ENCODE data around the gene TNFAIP8L1. TPM values are rescaled to one million over a fixed set of nuclear protein-coding genes. Genes with fewer than 3 reads are reported as not detected.
A peak's percentile ranks its signal among the peaks of the same experiment; 100 is the strongest.

TNFAIP8L1 gene
- total and polyA plus RNA-seq, 10 donors = 12.5 to 39.8 (median 27.1) TPM

DNA sequence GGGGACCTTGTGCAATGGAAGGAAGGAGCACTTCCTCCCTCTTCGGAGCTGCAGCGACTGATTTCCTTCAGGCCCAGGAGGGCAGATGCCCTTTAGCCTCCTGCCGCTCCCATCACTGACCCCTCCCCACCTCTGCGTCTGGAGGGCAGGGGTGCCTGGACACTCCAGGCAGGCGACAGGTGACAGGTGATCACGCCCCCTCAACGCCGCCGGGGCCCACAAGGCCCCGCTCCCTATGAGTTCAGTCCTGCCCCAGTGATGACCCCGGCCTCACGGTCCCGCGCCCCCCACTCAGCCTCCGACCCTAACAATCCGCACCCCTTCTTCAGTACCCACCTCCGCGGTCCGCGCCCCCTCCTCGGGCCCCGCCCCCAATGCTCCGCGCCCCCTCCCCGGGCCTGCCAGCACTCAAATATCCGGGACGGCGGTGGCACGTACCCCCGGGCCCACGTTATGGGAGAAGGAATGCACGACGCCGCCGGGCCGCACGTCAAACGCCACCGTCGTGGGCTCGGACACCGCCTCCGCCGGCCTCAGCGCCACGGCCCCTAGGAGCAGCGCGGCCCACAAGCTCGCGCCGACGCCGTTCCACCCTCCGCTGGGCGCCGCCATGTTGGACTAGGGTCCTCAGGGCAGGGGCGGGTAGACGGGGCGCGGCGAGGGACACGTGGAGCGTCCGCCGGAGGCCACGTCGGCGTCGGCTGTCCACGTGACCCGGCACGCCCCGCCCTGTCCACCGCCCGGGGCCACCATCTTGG is 30.6 kb downstream of the TNFAIP8L1 start, which contains the start of gene MYDGF:
Gene MYDGF (minus strand): TSS at position 620 of the 758 bp plus-strand sequence. CDS start 8 bp downstream, at position 612.
- Histone ChIP-seq H3K9me3 (no peaks in the 10 kb centered on the region), H3K4me1 (peaks cover 14 to 51% (median 28%) of the 10 kb centered on the region in 6 donors), H3K27ac (peak within 1 kb of the TSS; percentile 30 to 90 (median 80)), H3K36me3 (peaks cover 0 to 52% (median 30%) of the 10 kb centered on the region in 6 donors), H3K4me3 (peak within 1 kb of the TSS; percentile 63 to 100 (median 90)), H3K27me3 (replicated peaks in 1 of 7) (no peaks in the 10 kb centered on the region)
- WGBS, 5 donors = 0 to 2% (median 1%) methylated on average over 17 to 75 of the region's 75 CpGs
- peak; percentile 98 for DNase-seq
- intact Hi-C loops (cut with DNase I; ENCODE audit: low total_unique reads) = no loop called here
- TF ChIP-seq, protein P1, sequence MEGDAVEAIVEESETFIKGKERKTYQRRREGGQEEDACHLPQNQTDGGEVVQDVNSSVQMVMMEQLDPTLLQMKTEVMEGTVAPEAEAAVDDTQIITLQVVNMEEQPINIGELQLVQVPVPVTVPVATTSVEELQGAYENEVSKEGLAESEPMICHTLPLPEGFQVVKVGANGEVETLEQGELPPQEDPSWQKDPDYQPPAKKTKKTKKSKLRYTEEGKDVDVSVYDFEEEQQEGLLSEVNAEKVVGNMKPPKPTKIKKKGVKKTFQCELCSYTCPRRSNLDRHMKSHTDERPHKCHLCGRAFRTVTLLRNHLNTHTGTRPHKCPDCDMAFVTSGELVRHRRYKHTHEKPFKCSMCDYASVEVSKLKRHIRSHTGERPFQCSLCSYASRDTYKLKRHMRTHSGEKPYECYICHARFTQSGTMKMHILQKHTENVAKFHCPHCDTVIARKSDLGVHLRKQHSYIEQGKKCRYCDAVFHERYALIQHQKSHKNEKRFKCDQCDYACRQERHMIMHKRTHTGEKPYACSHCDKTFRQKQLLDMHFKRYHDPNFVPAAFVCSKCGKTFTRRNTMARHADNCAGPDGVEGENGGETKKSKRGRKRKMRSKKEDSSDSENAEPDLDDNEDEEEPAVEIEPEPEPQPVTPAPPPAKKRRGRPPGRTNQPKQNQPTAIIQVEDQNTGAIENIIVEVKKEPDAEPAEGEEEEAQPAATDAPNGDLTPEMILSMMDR (IDR thresholded peaks at IDR 0.05 in 8 of 11, conservative IDR thresholded peaks at IDR 0.05 in 3 of 11) = no peak
- TF ChIP-seq POLR2A (IDR thresholded peaks at IDR 0.05) = no peak
- TF ChIP-seq POLR2AphosphoS5 (IDR thresholded peaks at IDR 0.05) = peak; percentile 88 to 92 (median 91)

DNA sequence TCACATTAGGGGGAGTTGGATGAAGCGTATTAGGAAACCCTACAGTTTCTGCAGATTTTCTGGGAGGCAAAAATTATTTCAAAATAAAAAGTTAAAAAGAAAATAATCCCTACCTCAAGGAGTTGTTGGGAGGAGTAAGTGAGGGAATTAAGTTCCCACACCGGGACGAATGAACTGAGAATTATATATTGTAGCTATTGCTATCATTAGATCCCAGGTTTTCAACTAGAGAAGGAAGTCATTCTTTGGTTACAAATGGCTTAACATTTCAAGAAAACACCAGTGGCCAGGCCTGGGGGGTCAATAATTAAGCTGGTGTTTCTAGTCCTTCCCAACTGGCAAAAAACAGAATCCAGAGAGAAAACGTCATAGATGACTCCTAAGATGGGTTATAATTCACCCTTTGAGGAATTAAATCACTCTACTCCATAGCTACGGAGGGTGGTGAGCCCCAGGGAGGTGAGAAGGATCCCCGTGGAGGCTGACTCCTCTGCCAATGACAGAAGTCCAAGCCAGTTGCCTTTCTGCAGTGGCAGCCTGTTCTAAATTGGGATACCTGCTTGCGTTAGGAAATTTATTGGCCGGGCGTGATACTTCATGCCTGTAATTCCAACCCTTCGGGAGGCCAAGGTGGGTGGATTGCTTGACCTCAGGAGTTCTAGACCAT is 32.0 kb downstream of the TNFAIP8L1 start:
- Histone ChIP-seq H3K27ac (peak overlapping the region in 2 of 8 donors; percentile 86 to 90), H3K4me3 (no peak overlapping the region), H3K36me3 (peaks cover 0 to 52% (median 28%) of the 10 kb centered on the region in 6 donors), H3K4me1 (peaks cover 14 to 41% (median 26%) of the 10 kb centered on the region in 6 donors), H3K27me3 (replicated peaks in 1 of 7) (no peaks in the 10 kb centered on the region), H3K9me3 (no peaks in the 10 kb centered on the region)
- 80 to 90% (median 84%) methylated on average over 10 of the region's 10 CpGs for WGBS, 5 donors
- no peak for TF ChIP-seq POLR2A (IDR thresholded peaks at IDR 0.05)
- TF ChIP-seq, protein P1 (IDR thresholded peaks at IDR 0.05 in 8 of 11, conservative IDR thresholded peaks at IDR 0.05 in 3 of 11) = no peak
- no peak for TF ChIP-seq POLR2AphosphoS5 (IDR thresholded peaks at IDR 0.05)
- intact Hi-C loops (cut with DNase I; ENCODE audit: low total_unique reads) = no loop called here
- DNase-seq = no peak

DNA sequence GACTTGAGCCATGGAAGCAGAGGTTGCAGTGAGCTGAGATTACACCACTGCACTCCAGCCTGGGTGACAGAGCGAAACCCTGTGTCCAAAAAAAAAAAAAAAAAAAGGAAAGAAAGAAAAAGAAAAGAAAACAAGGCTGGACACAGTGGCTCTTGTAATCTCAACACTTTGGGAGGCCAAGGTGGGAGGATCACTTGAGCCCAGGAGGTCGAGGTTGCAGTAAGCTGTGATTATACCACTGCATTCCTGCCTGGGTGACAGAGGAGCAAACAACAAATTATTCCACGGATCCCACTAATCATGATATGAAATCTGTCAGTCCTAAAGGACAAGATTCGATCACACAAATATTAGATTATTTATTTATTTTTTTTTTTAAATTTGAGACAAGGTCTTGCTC is 33.9 kb downstream of the TNFAIP8L1 start:
- Histone ChIP-seq H3K4me1 (peaks cover 10 to 22% (median 17%) of the 10 kb centered on the region in 6 donors), H3K4me3 (no peak overlapping the region), H3K27ac (no peak overlapping the region), H3K9me3 (no peaks in the 10 kb centered on the region), H3K36me3 (peaks cover 0 to 52% (median 28%) of the 10 kb centered on the region in 6 donors), H3K27me3 (replicated peaks in 1 of 7) (no peaks in the 10 kb centered on the region)
- WGBS, 5 donors = 68 to 86% (median 79%) methylated on average over 4 of the region's 4 CpGs
- intact Hi-C loops (cut with DNase I; ENCODE audit: low total_unique reads) = no loop called here
- TF ChIP-seq, protein P1 (IDR thresholded peaks at IDR 0.05 in 8 of 11, conservative IDR thresholded peaks at IDR 0.05 in 3 of 11) = no peak
- no peak for TF ChIP-seq POLR2AphosphoS5 (IDR thresholded peaks at IDR 0.05)
- no peak for TF ChIP-seq POLR2A (IDR thresholded peaks at IDR 0.05)
- no peak for DNase-seq

DNA sequence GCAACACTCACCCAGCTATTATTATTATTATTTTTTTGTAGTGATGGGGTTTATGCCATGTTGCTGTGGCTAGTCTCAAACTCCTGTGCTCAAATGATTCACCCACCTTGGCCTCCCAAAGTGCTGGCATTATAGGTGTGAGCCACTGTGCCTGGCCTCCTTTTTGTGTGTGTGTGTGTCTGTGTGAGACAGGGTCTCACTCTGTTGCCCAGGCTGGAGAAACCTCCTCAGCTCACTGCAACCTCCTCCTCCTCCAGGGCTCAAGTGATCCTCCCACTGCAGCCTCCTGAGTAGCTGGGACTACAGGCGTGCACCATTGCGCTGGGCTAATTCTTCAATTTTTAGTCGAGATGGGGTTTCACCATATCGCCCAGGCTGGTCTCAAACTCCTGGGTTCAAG is 34.4 kb downstream of the TNFAIP8L1 start:
- Histone ChIP-seq H3K27me3 (replicated peaks in 1 of 7) (no peaks in the 10 kb centered on the region), H3K4me3 (no peak overlapping the region), H3K27ac (no peak overlapping the region), H3K36me3 (peaks cover 0 to 52% (median 28%) of the 10 kb centered on the region in 6 donors), H3K9me3 (no peaks in the 10 kb centered on the region), H3K4me1 (peaks cover 8 to 17% (median 13%) of the 10 kb centered on the region in 6 donors)
- intact Hi-C loops (cut with DNase I; ENCODE audit: low total_unique reads) = no loop called here
- no peak for DNase-seq
- TF ChIP-seq POLR2A (IDR thresholded peaks at IDR 0.05) (no peak), POLR2AphosphoS5 (IDR thresholded peaks at IDR 0.05) (no peak)
- TF ChIP-seq, protein P1 (IDR thresholded peaks at IDR 0.05 in 8 of 11, conservative IDR thresholded peaks at IDR 0.05 in 3 of 11) = no peak
- 87 to 96% (median 90%) methylated on average over 4 of the region's 4 CpGs for WGBS, 5 donors

All from spleen (tissue), 11 donors.